Liver (tissue), 9 donors: Measurements from ENCODE around the gene OR2Z1. TPM values are rescaled to one million over a fixed set of nuclear protein-coding genes. Genes with fewer than 3 reads are reported as not detected.

Source experiments
- DNase-seq: peaks from one replicate; pipeline ENCODE4 v3.0.0-alpha.2; 2017; ENCODE audit warnings: low spot score
- H3K27ac ChIP-seq, 2 donors: one replicate each; pipeline ENCODE4 v1.7.0; 2013; ENCODE audit warnings: inconsistent platforms in 2 of 2, low read length in 2 of 2, control low read depth in 1 of 2, low read depth in 1 of 2, mild to moderate bottlenecking in 1 of 2
- H3K27me3 ChIP-seq, 4 donors: one replicate each; pipeline versions ENCODE4 v1.6.1 to v1.7.0; 2013; ENCODE audit warnings: low read length in 3 of 4, inconsistent platforms in 1 of 4, mild to moderate bottlenecking in 1 of 4, moderate library complexity in 1 of 4; ENCODE audit not compliant: control insufficient read depth in 4 of 4, insufficient read depth in 4 of 4
- H3K36me3 ChIP-seq, 4 donors: one replicate each; pipeline versions ENCODE4 v1.6.1 to v1.7.0; 2013; ENCODE audit warnings: low read length in 3 of 4, mild to moderate bottlenecking in 3 of 4, low read depth in 1 of 4, moderate library complexity in 1 of 4; ENCODE audit not compliant: control insufficient read depth in 4 of 4, insufficient read depth in 3 of 4
- H3K4me1 ChIP-seq, 4 donors: one replicate each; pipeline versions ENCODE4 v1.6.1 to v1.7.0; 2013; ENCODE audit warnings: low read length in 3 of 4, mild to moderate bottlenecking in 3 of 4, moderate library complexity in 1 of 4; ENCODE audit not compliant: control insufficient read depth in 4 of 4, insufficient read depth in 4 of 4
- H3K4me3 ChIP-seq, 3 donors: one replicate each; pipeline versions ENCODE4 v1.6.1 to v1.7.0; 2013; ENCODE audit warnings: low read length in 3 of 3, control low read depth in 1 of 3, low read depth in 1 of 3, mild to moderate bottlenecking in 1 of 3
- H3K9ac ChIP-seq, 2 donors: one replicate each; pipeline ENCODE4 v1.7.0; 2013; ENCODE audit warnings: low read length in 2 of 2, mild to moderate bottlenecking in 2 of 2, moderate library complexity in 2 of 2, control low read depth in 1 of 2, low read depth in 1 of 2
- H3K9me3 ChIP-seq, 4 donors: one replicate each; pipeline versions ENCODE4 v1.6.1 to v1.7.0; 2013; ENCODE audit warnings: low read length in 3 of 4; ENCODE audit not compliant: control insufficient read depth in 4 of 4
- ATF3 ChIP-seq: IDR thresholded peaks from 2 replicates; pipeline ENCODE4 v1.6.1; 2016; ENCODE audit warnings: antibody characterized with exemption
- CTCF ChIP-seq: fragments of 150-350 bp; IDR thresholded peaks from 2 replicates; pipeline ENCODE4 v1.5.1; 2017; ENCODE audit warnings: improper control_type of control experiment, low read depth, low read length; ENCODE audit not compliant: missing input control
- EGR1 ChIP-seq, 2 donors: IDR thresholded peaks; 2 replicates each; pipeline ENCODE4 v1.6.1; 2016 to 2018; ENCODE audit warnings: antibody characterized with exemption in 2 of 2, low read depth in 2 of 2
- FOXA1 ChIP-seq: IDR thresholded peaks from 2 replicates; pipeline ENCODE4 v1.6.1; 2016; ENCODE audit warnings: antibody characterized with exemption
- FOXA2 ChIP-seq: IDR thresholded peaks from 2 replicates; pipeline ENCODE4 v1.6.1; 2016; ENCODE audit warnings: antibody characterized with exemption
- HNF4A ChIP-seq, 2 donors: conservative IDR thresholded peaks; 2 replicates each; pipeline ENCODE4 v1.6.1; 2016; ENCODE audit warnings: antibody characterized with exemption in 2 of 2, mild to moderate bottlenecking in 2 of 2
- HNF4G ChIP-seq: IDR thresholded peaks from 2 replicates; pipeline ENCODE4 v1.6.1; 2016; ENCODE audit warnings: antibody characterized with exemption
- JUND ChIP-seq, 2 donors: IDR thresholded peaks; 2 replicates each; pipeline ENCODE4 v1.6.1; 2016; ENCODE audit warnings: antibody characterized with exemption in 2 of 2
- NR2F2 ChIP-seq: IDR thresholded peaks from 2 replicates; pipeline ENCODE4 v1.6.1; 2016; ENCODE audit warnings: antibody characterized with exemption
- RAD21 ChIP-seq, 2 donors: IDR thresholded peaks; 2 replicates each; pipeline ENCODE4 v1.6.1; 2016; ENCODE audit warnings: antibody characterized with exemption in 2 of 2, mild to moderate bottlenecking in 2 of 2
- RXRA ChIP-seq, 2 donors: IDR thresholded peaks; 2 replicates each; pipeline ENCODE4 v1.6.1; 2017 to 2018; ENCODE audit warnings: antibody characterized with exemption in 2 of 2, mild to moderate bottlenecking in 1 of 2
- SP1 ChIP-seq: IDR thresholded peaks from 2 replicates; pipeline ENCODE4 v1.6.1; 2018; ENCODE audit warnings: antibody characterized with exemption, mild to moderate bottlenecking
- TAF1 ChIP-seq: conservative IDR thresholded peaks from 2 replicates; pipeline ENCODE4 v1.6.1; 2016; ENCODE audit warnings: antibody characterized with exemption, mild to moderate bottlenecking
- YY1 ChIP-seq: IDR thresholded peaks from 2 replicates; pipeline ENCODE4 v1.6.1; 2016; ENCODE audit warnings: antibody characterized with exemption, mild to moderate bottlenecking
- ZBTB33 ChIP-seq: IDR thresholded peaks from 2 replicates; pipeline ENCODE4 v1.6.1; 2016; ENCODE audit warnings: antibody characterized with exemption
- WGBS: extraction: QIAGEN DNeasy Blood & Tissue Kit; methylation state at CpG from one replicate; pipeline ENCODE4 v1.1.7; 2013; 5-methylcytosine and 5-hydroxymethylcytosine counted together
- polyA plus RNA-seq, 2 donors: library from polyadenylated mRNA; stranded (reverse) in 1 of 2; unstranded in 1 of 2; fragments of 200-250 nt in 1 of 2; fragments of >200 nt in 1 of 2; fragmentation: Nextera tagmentation in 1 of 2; extraction: Ambion mirVana in 1 of 2; gene quantifications; one replicate each; pipeline versions ENCODE4 v1.2.1 to v1.2.3, GENCODE V29; 2013 to 2015
- total RNA-seq, 2 donors: library from RNA; depleted of rRNA; stranded (reverse); fragments of >200 nt; gene quantifications; one replicate each; pipeline ENCODE4 v1.2.3, GENCODE V29; 2014
- TF ChIP-seq, protein P1 (sequence below): IDR thresholded peaks from 2 replicates; pipeline ENCODE4 v1.6.1; 2016; ENCODE audit warnings: antibody characterized with exemption
- TF ChIP-seq, protein P2 (sequence below): IDR thresholded peaks from 2 replicates; pipeline ENCODE4 v1.6.1; 2016; ENCODE audit warnings: antibody characterized with exemption, mild to moderate bottlenecking
- donor health status: healthy.
- donor health status: healthy.
- donor health status: healthy.
- donor health status: healthy.
- donor health status: healthy.

OR2Z1 gene
- total and polyA plus RNA-seq, 4 donors: not detected

DNA sequence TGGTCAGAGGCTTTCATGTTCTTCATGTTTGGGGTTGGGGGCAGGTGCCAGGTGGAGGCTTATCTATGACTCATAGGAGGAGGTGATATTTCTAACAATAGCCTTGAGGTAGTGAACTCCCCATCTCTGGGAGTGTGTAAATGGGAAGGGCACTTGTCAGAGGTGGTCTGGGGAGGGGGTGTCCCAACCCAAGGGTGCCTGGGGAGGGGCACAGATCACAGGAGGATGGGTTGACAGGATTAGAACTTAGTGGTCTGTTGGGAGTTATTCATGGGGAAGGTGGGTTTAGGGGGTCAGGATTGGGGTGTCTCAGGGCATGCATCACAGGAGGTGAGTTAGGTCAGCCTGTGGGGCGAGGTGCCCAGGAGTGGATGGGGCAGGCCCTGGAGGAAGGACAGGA is 24.4 kb upstream of the OR2Z1 start (continued):
- TF ChIP-seq SP1 (no peak), JUND (IDR thresholded peaks at IDR 0.05) (no peak), RXRA (IDR thresholded peaks at IDR 0.05) (no peak), RAD21 (IDR thresholded peaks at IDR 0.05) (no peak)
- TF ChIP-seq, protein P1, sequence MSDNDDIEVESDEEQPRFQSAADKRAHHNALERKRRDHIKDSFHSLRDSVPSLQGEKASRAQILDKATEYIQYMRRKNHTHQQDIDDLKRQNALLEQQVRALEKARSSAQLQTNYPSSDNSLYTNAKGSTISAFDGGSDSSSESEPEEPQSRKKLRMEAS: no peak

DNA sequence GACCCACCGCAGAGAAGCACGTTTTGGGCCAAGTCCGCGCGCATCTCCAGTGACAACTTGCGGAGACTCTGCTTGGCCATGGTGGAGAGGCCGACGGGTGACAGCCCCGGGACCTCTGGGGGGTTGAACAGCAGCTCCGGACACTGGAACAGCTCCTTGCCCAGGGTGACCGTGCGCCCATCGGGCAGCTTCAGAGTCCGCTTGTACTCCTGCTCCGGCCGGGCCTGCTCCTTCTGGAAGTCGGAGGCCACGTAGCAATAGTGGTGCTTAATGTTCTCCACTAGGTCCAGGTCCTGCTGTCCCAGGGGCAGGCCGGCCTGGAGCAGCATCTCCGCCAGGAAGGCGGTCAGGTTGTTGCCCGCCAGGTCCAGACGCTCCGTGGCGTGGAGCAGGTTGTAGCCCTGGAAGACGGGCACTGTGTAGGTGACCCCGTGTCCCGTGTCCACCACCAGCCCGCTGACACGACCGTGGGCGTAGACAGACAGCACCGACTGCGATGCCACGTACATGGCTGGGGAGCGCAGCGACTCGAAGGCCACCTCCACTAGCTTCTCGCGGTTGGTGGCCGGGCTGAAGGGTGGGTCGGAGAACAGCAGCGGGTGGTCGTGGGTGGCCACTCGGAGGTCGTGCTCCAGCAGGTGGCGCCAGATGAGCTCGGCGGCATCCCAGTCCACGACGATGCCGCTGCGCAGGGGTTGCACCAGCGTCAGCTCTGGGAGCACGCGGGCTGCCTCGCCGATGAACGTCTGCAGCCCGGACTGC is 23.6 kb upstream of the OR2Z1 start:
- Histone ChIP-seq H3K9ac (no peak overlapping the region), H3K9me3 (no peaks in the 10 kb centered on the region), H3K27me3 (peaks cover 0 to 6% (median 3%) of the 10 kb centered on the region in 4 donors), H3K27ac (no peak overlapping the region), H3K4me3 (no peak overlapping the region), H3K4me1 (no peaks in the 10 kb centered on the region), H3K36me3 (no peaks in the 10 kb centered on the region)
- WGBS: 60% methylated on average over 60 of the region's 60 CpGs
- TF ChIP-seq JUND (IDR thresholded peaks at IDR 0.05): no peak
- TF ChIP-seq EGR1 (IDR thresholded peaks at IDR 0.05; ENCODE audit: low read depth in 2 of 2): no peak
- no peak for TF ChIP-seq TAF1
- no peak for TF ChIP-seq ATF3
- TF ChIP-seq FOXA2: no peak
- no peak for TF ChIP-seq HNF4A (conservative IDR thresholded peaks at IDR 0.05)
- no peak for DNase-seq

- Histone ChIP-seq H3K4me1 (no peaks in the 10 kb centered on the region), H3K27me3 (peaks cover 0 to 6% (median 2%) of the 10 kb centered on the region in 4 donors), H3K36me3 (no peaks in the 10 kb centered on the region), H3K9ac (no peak within 1 kb of the TSS), H3K9me3 (no peaks in the 10 kb centered on the region), H3K4me3 (no peak within 1 kb of the TSS), H3K27ac (no peak within 1 kb of the TSS)
- WGBS: 59% methylated on average over 23 of the region's 23 CpGs
- TF ChIP-seq JUND (IDR thresholded peaks at IDR 0.05): no peak
- no peak for TF ChIP-seq RAD21 (IDR thresholded peaks at IDR 0.05)
- no peak for TF ChIP-seq HNF4A (conservative IDR thresholded peaks at IDR 0.05)
- TF ChIP-seq EGR1 (IDR thresholded peaks at IDR 0.05; ENCODE audit: low read depth in 2 of 2): no peak
- TF ChIP-seq YY1: no peak
- TF ChIP-seq ZBTB33: no peak
- no peak for TF ChIP-seq HNF4G
- TF ChIP-seq ATF3: no peak
- TF ChIP-seq, protein P1: no peak
- no peak for TF ChIP-seq NR2F2
- no peak for TF ChIP-seq FOXA1
- TF ChIP-seq FOXA2: no peak
- TF ChIP-seq, protein P2, sequence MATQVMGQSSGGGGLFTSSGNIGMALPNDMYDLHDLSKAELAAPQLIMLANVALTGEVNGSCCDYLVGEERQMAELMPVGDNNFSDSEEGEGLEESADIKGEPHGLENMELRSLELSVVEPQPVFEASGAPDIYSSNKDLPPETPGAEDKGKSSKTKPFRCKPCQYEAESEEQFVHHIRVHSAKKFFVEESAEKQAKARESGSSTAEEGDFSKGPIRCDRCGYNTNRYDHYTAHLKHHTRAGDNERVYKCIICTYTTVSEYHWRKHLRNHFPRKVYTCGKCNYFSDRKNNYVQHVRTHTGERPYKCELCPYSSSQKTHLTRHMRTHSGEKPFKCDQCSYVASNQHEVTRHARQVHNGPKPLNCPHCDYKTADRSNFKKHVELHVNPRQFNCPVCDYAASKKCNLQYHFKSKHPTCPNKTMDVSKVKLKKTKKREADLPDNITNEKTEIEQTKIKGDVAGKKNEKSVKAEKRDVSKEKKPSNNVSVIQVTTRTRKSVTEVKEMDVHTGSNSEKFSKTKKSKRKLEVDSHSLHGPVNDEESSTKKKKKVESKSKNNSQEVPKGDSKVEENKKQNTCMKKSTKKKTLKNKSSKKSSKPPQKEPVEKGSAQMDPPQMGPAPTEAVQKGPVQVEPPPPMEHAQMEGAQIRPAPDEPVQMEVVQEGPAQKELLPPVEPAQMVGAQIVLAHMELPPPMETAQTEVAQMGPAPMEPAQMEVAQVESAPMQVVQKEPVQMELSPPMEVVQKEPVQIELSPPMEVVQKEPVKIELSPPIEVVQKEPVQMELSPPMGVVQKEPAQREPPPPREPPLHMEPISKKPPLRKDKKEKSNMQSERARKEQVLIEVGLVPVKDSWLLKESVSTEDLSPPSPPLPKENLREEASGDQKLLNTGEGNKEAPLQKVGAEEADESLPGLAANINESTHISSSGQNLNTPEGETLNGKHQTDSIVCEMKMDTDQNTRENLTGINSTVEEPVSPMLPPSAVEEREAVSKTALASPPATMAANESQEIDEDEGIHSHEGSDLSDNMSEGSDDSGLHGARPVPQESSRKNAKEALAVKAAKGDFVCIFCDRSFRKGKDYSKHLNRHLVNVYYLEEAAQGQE: no peak
- no peak for TF ChIP-seq CTCF
- TF ChIP-seq TAF1: no peak
- no peak for TF ChIP-seq SP1
- no peak for DNase-seq
Measured at GRCh38 chr19:8698433-8699063, 22.9 kb upstream of the OR2Z1 start, which contains the start of gene ACTL9. TSS of gene ACTL9 (minus strand) at chr19:8698795. CDS start at chr19:8698701, 94 bp downstream.
